SK-N-SH treated with all-trans-retinoic acid at 6 μM for 48 hours (cell line): ENCODE results near the gene ZMAT3.

Experiments
- ATAC-seq: fragments of 200-7000 bp; cut with Tn5 transposase; 3 replicates; pipeline ENCODE4 v1.9.1; 2020; ENCODE audit warnings: mild to moderate bottlenecking, moderate library complexity
- ARNTL ChIP-seq: fragments of 450-650 bp; formaldehyde crosslinking; IDR thresholded peaks from 2 replicates; pipeline ENCODE4 v1.5.0; 2020; ENCODE audit warnings: low read depth, mild to moderate bottlenecking, moderate library complexity, borderline replicate concordance
- CREB5 ChIP-seq: fragments of 250-450 bp; sonication (Bioruptor Pico); IDR thresholded peaks from 2 replicates; pipeline ENCODE4 v1.5.1; 2020; ENCODE audit warnings: low read depth, mild to moderate bottlenecking, moderate library complexity
- CSDC2 ChIP-seq: fragments of 250-450 bp; sonication (Bioruptor Pico); IDR thresholded peaks from 2 replicates; pipeline ENCODE4 v1.5.0; 2020; ENCODE audit warnings: mild to moderate bottlenecking, moderate library complexity
- ESRRG ChIP-seq: fragments of 250-450 bp; sonication (Bioruptor Pico); IDR thresholded peaks from 2 replicates; pipeline ENCODE4 v1.6.1; 2021; ENCODE audit warnings: mild to moderate bottlenecking
- GLIS3 ChIP-seq: fragments of 250-450 bp; sonication (Bioruptor Pico); IDR thresholded peaks from 2 replicates; pipeline ENCODE4 v1.5.0; 2020; ENCODE audit warnings: mild to moderate bottlenecking, moderate library complexity
- ISL1 ChIP-seq: fragments of 250-450 bp; sonication (Bioruptor Pico); IDR thresholded peaks from 2 replicates; pipeline ENCODE4 v2.1.2; 2022; ENCODE audit warnings: mild to moderate bottlenecking, moderate library complexity
- OSR1 ChIP-seq: fragments of 250-450 bp; sonication (Bioruptor Pico); IDR thresholded peaks from 2 replicates; pipeline ENCODE4 v1.8.0; 2022; ENCODE audit warnings: moderate library complexity, mild to moderate bottlenecking, inconsistent platforms
- PATZ1 ChIP-seq: fragments of 250-450 bp; sonication (Bioruptor Pico); IDR thresholded peaks from 2 replicates; pipeline ENCODE4 v1.8.0; 2020; ENCODE audit warnings: mild to moderate bottlenecking, moderate library complexity, borderline replicate concordance
- POU6F1 ChIP-seq: fragments of 250-450 bp; sonication (Bioruptor Pico); IDR thresholded peaks from 2 replicates; pipeline ENCODE4 v1.8.0; 2021; ENCODE audit warnings: low read depth, mild to moderate bottlenecking, moderate library complexity, borderline replicate concordance
- PPARA ChIP-seq: fragments of 250-450 bp; sonication (Bioruptor Pico); IDR thresholded peaks from 2 replicates; pipeline ENCODE4 v1.5.0; 2020; ENCODE audit warnings: mild to moderate bottlenecking, borderline replicate concordance
- RARB ChIP-seq: fragments of 250-450 bp; sonication (Bioruptor Pico); IDR thresholded peaks from 2 replicates; pipeline ENCODE4 v1.8.0; 2021; ENCODE audit warnings: mild to moderate bottlenecking, moderate library complexity
- SNAI2 ChIP-seq: fragments of 250-450 bp; sonication (Bioruptor Pico); IDR thresholded peaks from 2 replicates; pipeline ENCODE4 v1.5.0; 2020; ENCODE audit warnings: mild to moderate bottlenecking, moderate library complexity
- TOX ChIP-seq: fragments of 250-450 bp; sonication (Bioruptor Pico); IDR thresholded peaks from 2 replicates; pipeline ENCODE4 v1.8.0; 2021; ENCODE audit warnings: mild to moderate bottlenecking, moderate library complexity, borderline replicate concordance
- ZC3H10 ChIP-seq: fragments of 250-450 bp; sonication (Bioruptor Pico); IDR thresholded peaks from 2 replicates; pipeline ENCODE4 v1.5.1; 2021; ENCODE audit warnings: mild to moderate bottlenecking, moderate library complexity
- ZFP3 ChIP-seq: fragments of 250-450 bp; sonication (Bioruptor Pico); IDR thresholded peaks from 2 replicates; pipeline ENCODE4 v1.5.0; 2020; ENCODE audit warnings: mild to moderate bottlenecking, moderate library complexity
- ZFP30 ChIP-seq: fragments of 450-650 bp; formaldehyde crosslinking; IDR thresholded peaks from 2 replicates; pipeline ENCODE4 v1.5.0; 2022; ENCODE audit warnings: mild to moderate bottlenecking, moderate library complexity
- ZNF565 ChIP-seq: fragments of 450-650 bp; formaldehyde crosslinking; conservative IDR thresholded peaks from 2 replicates; pipeline ENCODE4 v1.5.0; 2020; ENCODE audit warnings: low read depth, mild to moderate bottlenecking, moderate library complexity
- ZNF70 ChIP-seq: fragments of 450-650 bp; formaldehyde crosslinking; IDR thresholded peaks from 2 replicates; pipeline ENCODE4 v1.5.0; 2020; ENCODE audit warnings: mild to moderate bottlenecking, moderate library complexity
- ZNF8 ChIP-seq: fragments of 450-650 bp; formaldehyde crosslinking; IDR thresholded peaks from 2 replicates; pipeline ENCODE4 v1.5.0; 2020; ENCODE audit warnings: mild to moderate bottlenecking, moderate library complexity
- TF ChIP-seq, protein P1 (sequence below): fragments of 250-450 bp; sonication (Bioruptor Pico); IDR thresholded peaks from 2 replicates; pipeline ENCODE4 v1.5.0; 2020; ENCODE audit warnings: mild to moderate bottlenecking, moderate library complexity

The ZMAT3 gene

GRCh38 chr3:179021119-179021903 lies 50.3 kb downstream of the ZMAT3 start:
- no peak for ATAC-seq
- no peak for TF ChIP-seq POU6F1 (CRISPR knock-in tag)
- TF ChIP-seq OSR1 (CRISPR knock-in tag) = no peak
- TF ChIP-seq RARB (CRISPR knock-in tag) = no peak
- TF ChIP-seq ZC3H10 (CRISPR knock-in tag) = no peak

DNA sequence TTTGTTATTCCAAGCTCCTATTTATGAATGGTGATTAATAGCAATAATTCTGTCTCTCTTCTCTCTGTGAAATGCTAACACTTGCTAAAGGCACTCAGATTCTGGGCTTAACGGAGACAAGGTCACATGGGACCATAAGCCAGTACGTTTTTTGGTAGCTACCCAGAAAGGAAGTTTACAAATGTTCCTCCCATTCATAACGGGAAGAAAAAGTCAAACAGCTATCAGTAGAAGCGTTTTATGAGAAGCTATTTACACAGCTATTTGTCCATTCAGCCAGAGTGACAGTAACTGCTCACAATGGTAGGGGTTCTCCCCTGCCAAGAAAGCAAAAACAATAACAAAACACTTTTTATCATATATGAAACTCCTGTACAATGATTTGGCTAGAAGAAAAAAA lies 51.5 kb downstream of the ZMAT3 start:
- no peak for TF ChIP-seq CSDC2 (CRISPR knock-in tag)
- no peak for TF ChIP-seq PPARA (CRISPR knock-in tag)
- TF ChIP-seq ZNF8 (CRISPR knock-in tag) = no peak
- TF ChIP-seq ZFP3 (CRISPR knock-in tag) = no peak
- no peak for TF ChIP-seq TOX (CRISPR knock-in tag)
- no peak for ATAC-seq

DNA sequence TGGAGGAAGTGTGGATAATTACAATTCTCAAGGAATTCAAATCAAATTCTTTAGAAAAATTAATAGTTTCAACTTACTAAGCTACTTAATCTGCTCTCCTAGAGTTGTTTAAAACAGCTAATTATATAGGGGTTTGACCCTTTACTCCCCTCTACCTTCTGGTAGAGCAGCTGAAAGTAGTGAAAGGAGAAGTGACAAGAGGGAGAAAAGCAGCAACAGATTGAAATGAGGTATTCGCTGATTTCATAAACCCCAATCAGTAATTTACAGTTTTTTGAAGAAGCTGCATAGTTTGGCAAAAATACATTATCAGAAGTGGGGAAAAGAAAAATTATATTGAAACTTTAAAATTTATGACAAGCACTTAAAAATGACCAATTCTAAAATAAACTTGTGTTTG lies 52.8 kb downstream of the ZMAT3 start:
- ATAC-seq = no peak
- TF ChIP-seq ZNF8 (CRISPR knock-in tag) (no peak), ZNF70 (no peak), SNAI2 (no peak), ESRRG (CRISPR knock-in tag) (no peak), PPARA (CRISPR knock-in tag) (no peak), ZNF565 (CRISPR knock-in tag) (no peak)

DNA sequence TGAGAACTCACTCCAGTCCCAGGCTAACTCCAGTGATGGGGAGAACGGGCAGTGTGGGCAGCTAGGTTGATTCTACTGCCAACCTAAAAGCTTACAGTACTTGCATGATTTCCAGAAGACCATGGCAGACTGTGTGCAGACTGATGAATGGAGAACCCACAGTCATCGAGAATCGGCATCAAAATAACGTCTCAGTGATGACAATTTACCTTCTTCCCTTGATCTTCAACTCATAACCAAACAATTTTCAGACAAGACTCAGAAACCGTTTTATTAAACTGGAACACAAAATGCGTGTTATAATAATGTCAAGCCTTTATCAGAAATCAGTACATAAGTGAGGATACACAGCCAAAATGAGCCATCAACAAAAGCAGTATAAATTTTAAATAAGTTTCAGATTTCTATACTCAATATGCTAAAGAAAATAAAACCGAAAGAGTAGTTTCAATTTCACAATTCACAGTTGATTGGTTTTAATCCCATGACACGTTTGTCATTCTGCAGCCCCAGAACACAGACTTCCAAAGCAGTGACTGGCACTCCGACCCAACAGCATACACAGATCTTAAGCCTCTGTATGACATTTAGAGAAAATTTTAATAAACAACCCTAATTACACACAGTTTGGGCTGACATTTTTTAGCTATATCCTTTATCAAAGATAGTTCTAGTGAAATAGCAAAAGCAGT lies 54.5 kb downstream of the ZMAT3 start:
- ATAC-seq = no peak
- no peak for TF ChIP-seq ISL1 (CRISPR knock-in tag)
- TF ChIP-seq GLIS3 (CRISPR knock-in tag) = no peak
- TF ChIP-seq ZNF70 = no peak
- no peak for TF ChIP-seq POU6F1 (CRISPR knock-in tag)
- TF ChIP-seq PATZ1 (CRISPR knock-in tag) = no peak
- TF ChIP-seq ZNF8 (CRISPR knock-in tag) = no peak
- TF ChIP-seq ZFP30 = no peak
- no peak for TF ChIP-seq ZFP3 (CRISPR knock-in tag)
- no peak for TF ChIP-seq ZC3H10 (CRISPR knock-in tag)
- TF ChIP-seq ARNTL (CRISPR knock-in tag) = no peak
- TF ChIP-seq TOX (CRISPR knock-in tag) = no peak
- TF ChIP-seq, protein P1, sequence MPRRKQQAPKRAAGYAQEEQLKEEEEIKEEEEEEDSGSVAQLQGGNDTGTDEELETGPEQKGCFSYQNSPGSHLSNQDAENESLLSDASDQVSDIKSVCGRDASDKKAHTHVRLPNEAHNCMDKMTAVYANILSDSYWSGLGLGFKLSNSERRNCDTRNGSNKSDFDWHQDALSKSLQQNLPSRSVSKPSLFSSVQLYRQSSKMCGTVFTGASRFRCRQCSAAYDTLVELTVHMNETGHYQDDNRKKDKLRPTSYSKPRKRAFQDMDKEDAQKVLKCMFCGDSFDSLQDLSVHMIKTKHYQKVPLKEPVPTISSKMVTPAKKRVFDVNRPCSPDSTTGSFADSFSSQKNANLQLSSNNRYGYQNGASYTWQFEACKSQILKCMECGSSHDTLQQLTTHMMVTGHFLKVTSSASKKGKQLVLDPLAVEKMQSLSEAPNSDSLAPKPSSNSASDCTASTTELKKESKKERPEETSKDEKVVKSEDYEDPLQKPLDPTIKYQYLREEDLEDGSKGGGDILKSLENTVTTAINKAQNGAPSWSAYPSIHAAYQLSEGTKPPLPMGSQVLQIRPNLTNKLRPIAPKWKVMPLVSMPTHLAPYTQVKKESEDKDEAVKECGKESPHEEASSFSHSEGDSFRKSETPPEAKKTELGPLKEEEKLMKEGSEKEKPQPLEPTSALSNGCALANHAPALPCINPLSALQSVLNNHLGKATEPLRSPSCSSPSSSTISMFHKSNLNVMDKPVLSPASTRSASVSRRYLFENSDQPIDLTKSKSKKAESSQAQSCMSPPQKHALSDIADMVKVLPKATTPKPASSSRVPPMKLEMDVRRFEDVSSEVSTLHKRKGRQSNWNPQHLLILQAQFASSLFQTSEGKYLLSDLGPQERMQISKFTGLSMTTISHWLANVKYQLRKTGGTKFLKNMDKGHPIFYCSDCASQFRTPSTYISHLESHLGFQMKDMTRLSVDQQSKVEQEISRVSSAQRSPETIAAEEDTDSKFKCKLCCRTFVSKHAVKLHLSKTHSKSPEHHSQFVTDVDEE (CRISPR knock-in tag) = no peak
- no peak for TF ChIP-seq ESRRG (CRISPR knock-in tag)
- no peak for TF ChIP-seq CREB5 (CRISPR knock-in tag)
